HepG2 (cell line): Measurements from ENCODE around the gene KSR1.

ENCODE experiments used
- BRCA1 ChIP-seq: sonication (generic); formaldehyde crosslinking; IDR thresholded peaks from 2 replicates; pipeline ENCODE4 v1.4.0; 2020; ENCODE audit warnings: missing genetic modification reagents
- EZH2 ChIP-seq: conservative IDR thresholded peaks from 2 replicates; pipeline ENCODE4 v1.6.1; 2012; ENCODE audit warnings: mild to moderate bottlenecking, low read depth, low read length, moderate library complexity
- MBNL3 ChIP-seq: fragments of 250-450 bp; sonication (Bioruptor Pico); conservative IDR thresholded peaks from 2 replicates; pipeline ENCODE4 v1.8.0; 2022; ENCODE audit warnings: mild to moderate bottlenecking, inconsistent platforms
- SIN3A ChIP-seq: IDR thresholded peaks from 2 replicates; pipeline ENCODE4 v1.6.1; 2011; ENCODE audit warnings: low read depth, mild to moderate bottlenecking, control low read depth, low read length, borderline replicate concordance
- ZBTB26 ChIP-seq: IDR thresholded peaks from 2 replicates; pipeline ENCODE4 v1.6.1; 2016; ENCODE audit warnings: missing compliant biosample characterization, missing genetic modification reagents, borderline replicate concordance
- ZNF740 ChIP-seq: sonication (generic); formaldehyde crosslinking; IDR thresholded peaks from 2 replicates; pipeline ENCODE4 v1.4.0; 2020; ENCODE audit warnings: missing genetic modification reagents

DNA sequence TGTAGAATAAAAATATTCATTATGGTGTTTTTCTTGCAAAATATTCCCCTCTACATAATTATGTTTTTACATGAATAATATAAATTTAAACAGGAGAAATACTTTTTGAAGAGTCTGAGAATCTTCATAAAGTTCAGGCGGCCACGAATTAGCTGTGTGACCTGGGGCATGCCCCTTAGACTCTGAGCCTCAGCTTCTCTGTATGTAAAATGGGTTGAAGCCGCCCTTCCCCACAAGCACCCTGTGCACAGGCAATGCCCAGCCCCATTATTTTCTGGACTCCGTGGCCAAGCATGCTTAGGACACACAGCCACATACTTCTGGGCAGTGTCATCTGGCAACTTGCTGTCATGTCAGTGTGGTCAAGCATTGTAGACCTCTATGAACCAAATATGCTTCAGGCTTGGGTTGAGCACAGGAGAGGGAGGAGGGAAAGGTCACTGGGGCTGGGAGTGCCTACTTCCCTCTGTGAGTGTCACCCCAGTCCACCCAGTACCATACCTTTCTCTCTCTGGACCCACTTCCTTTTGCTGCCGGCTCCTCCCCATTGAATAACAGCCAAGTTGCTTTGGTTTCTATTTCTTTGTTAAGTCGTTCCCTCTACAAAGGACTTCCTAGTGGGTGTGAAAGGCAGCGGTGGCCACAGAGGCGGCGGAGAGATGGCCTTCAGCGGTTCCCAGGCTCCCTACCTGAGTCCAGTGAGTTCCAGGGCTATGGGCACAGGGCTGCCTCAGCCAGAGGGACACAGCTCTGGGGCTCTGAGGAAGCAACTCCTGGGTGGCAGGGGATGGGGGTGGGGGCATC, 174.6 kb downstream of the KSR1 start, which contains the start of gene LGALS9:
- TF ChIP-seq ZBTB26 (CRISPR knock-in tag), result no peak
- no peak for TF ChIP-seq SIN3A
- no peak for TF ChIP-seq MBNL3 (CRISPR knock-in tag)
- TF ChIP-seq BRCA1, result no peak
- TF ChIP-seq ZNF740 (CRISPR knock-in tag), result no peak
- TF ChIP-seq EZH2, result no peak
